Motor neuron (in vitro differentiated cells): ENCODE results near the gene EXOSC5. TPM values are rescaled to one million over a fixed set of nuclear protein-coding genes. Genes with fewer than 3 reads are reported as not detected.

ENCODE experiments used
- ATAC-seq, 8 experiments: fragments of 200-7000 bp; cut with Tn5 transposase; replicated peaks in 6 of 8; 2 replicates each; pipeline ENCODE4 v1.8.0; 2021; ENCODE audit warnings: mild to moderate bottlenecking in 8 of 8, moderate library complexity in 8 of 8
- H3K27ac ChIP-seq, 2 donors: fragments of 250-450 bp; sonication (Bioruptor Pico); 2 replicates each; pipeline ENCODE4 v1.9.0; 2021; ENCODE audit warnings: antibody characterized with exemption in 2 of 2, mild to moderate bottlenecking in 2 of 2, moderate library complexity in 1 of 2
- H3K4me1 ChIP-seq, 2 donors: fragments of 250-450 bp; sonication (Bioruptor Pico); replicated peaks in 1 of 2; 2 replicates each; pipeline ENCODE4 v1.6.1; 2021; ENCODE audit warnings: antibody characterized with exemption in 2 of 2, mild to moderate bottlenecking in 2 of 2, moderate library complexity in 1 of 2
- H3K4me3 ChIP-seq, 5 donors: fragments of 250-450 bp; sonication (Bioruptor Pico); 2 replicates each; pipeline ENCODE4 v1.9.0; 2021; ENCODE audit warnings: antibody characterized with exemption in 5 of 5, mild to moderate bottlenecking in 5 of 5, moderate library complexity in 4 of 5
- WGBS, 10 experiments: fragments of 450-650 bp; shearing (Covaris generic); methylation state at CpG; one replicate each; pipeline ENCODE4 v1.0.0; 2022; 5-methylcytosine and 5-hydroxymethylcytosine counted together
- in situ Hi-C, 9 experiments: fragments of 400-800 bp; cut with MboI; loops; one replicate each; pipeline ENCODE4 v1.15.0; 2021; ENCODE audit warnings: low sequenced_read_pairs in 9 of 9, low pct_unique_long_range_greater_than_20kb in 2 of 9; ENCODE audit not compliant: unreplicated experiment in 9 of 9
- total RNA-seq, 8 experiments: library from RNA; unstranded; fragments of 300-600 nt; gene quantifications; 2 replicates each; pipeline versions ENCODE4 v1.2.3 to v1.2.4, GENCODE V29; 2022

The EXOSC5 gene
- total RNA-seq, 8 experiments from 2014 or later: 14.9 to 61.8 (median 35.6) TPM

GRCh38 chr19:41422955-41423354 lies 25.8 kb upstream of the EXOSC5 start:
- Histone ChIP-seq H3K4me3 (no peak overlapping the region), H3K27ac (no peak overlapping the region), H3K4me1 (peaks cover 10 to 15% of the 10 kb centered on the region in 2 donors)
- no CpG with 5 or more reads among the region's 12 CpGs for WGBS, 10 experiments
- ATAC-seq: no peak
- in situ Hi-C loops: no loop called here

GRCh38 chr19:41422456-41422855 lies 25.3 kb upstream of the EXOSC5 start:
- H3K4me1 ChIP-seq: peaks cover 6 to 10% of the 10 kb centered on the region in 2 donors
- in situ Hi-C loops: no loop called here
- no peak for ATAC-seq
- WGBS, 10 experiments: 88 to 100% (median 95%) methylated on average over 2 to 11 of the region's 18 CpGs; no CpG with 5 or more reads in 6 of the 10 experiments
- no peak overlapping the region for H3K27ac ChIP-seq
- H3K4me3 ChIP-seq: no peak overlapping the region

GRCh38 chr19:41421973-41422372 lies 24.8 kb upstream of the EXOSC5 start:
- H3K4me3 ChIP-seq: no peak overlapping the region
- in situ Hi-C loops: no loop called here
- no peak overlapping the region for H3K27ac ChIP-seq
- 88 to 100% (median 94%) methylated on average over 2 to 6 of the region's 20 CpGs; no CpG with 5 or more reads in 6 of the 10 experiments for WGBS, 10 experiments
- no peak for ATAC-seq
- H3K4me1 ChIP-seq: peaks cover 3 to 7% of the 10 kb centered on the region in 2 donors

- ATAC-seq: peak in 3 of 8 experiments; percentile 5 to 21 (median 11)
- Histone ChIP-seq H3K4me3 (no peak overlapping the region), H3K27ac (no peak overlapping the region), H3K4me1 (peaks cover 0 to under 1% of the 10 kb centered on the region in 2 donors)
- in situ Hi-C loops: no loop called here
- WGBS, 10 experiments: 83% methylated on average over 4 of the region's 6 CpGs; no CpG with 5 or more reads in 9 of the 10 experiments
These were observed 24.2 kb upstream of the EXOSC5 start for GRCh38 chr19:41421314-41421713.

GRCh38 chr19:41420101-41420880 lies 23.1 kb upstream of the EXOSC5 start:
- Histone ChIP-seq H3K4me1 (no peaks in the 10 kb centered on the region), H3K27ac (no peak overlapping the region), H3K4me3 (no peak overlapping the region)
- no peak for ATAC-seq
- in situ Hi-C loops: no loop called here
- 53 to 93% (median 82%) methylated on average over 3 to 5 of the region's 8 CpGs; no CpG with 5 or more reads in 4 of the 10 experiments for WGBS, 10 experiments

GRCh38 chr19:41416194-41416674 lies 19.1 kb upstream of the EXOSC5 start:
- Histone ChIP-seq H3K27ac (no peak overlapping the region), H3K4me3 (no peak overlapping the region), H3K4me1 (no peaks in the 10 kb centered on the region)
- in situ Hi-C loops: no loop called here
- ATAC-seq: no peak
- 94 to 100% (median 100%) methylated on average over 1 to 6 of the region's 12 CpGs; no CpG with 5 or more reads in 5 of the 10 experiments for WGBS, 10 experiments

- H3K4me1 ChIP-seq: no peaks in the 10 kb centered on the region
- in situ Hi-C loops: no loop called here
- no peak for ATAC-seq
- WGBS, 10 experiments: 60 to 100% (median 100%) methylated on average over 1 to 5 of the region's 9 CpGs; no CpG with 5 or more reads in 6 of the 10 experiments
- H3K4me3 ChIP-seq: no peak overlapping the region
- no peak overlapping the region for H3K27ac ChIP-seq
These were observed 18.0 kb upstream of the EXOSC5 start for GRCh38 chr19:41415154-41415571.

GRCh38 chr19:41414461-41414860 lies 17.3 kb upstream of the EXOSC5 start:
- ATAC-seq: no peak
- in situ Hi-C loops: no loop called here
- Histone ChIP-seq H3K27ac (no peak overlapping the region), H3K4me1 (no peaks in the 10 kb centered on the region), H3K4me3 (no peak overlapping the region)
- WGBS, 10 experiments: 60 to 100% (median 87%) methylated on average over 1 to 7 of the region's 9 CpGs; no CpG with 5 or more reads in 3 of the 10 experiments

- WGBS, 10 experiments: 73 to 100% (median 100%) methylated on average over 5 to 8 of the region's 10 CpGs; no CpG with 5 or more reads in 7 of the 10 experiments
- H3K4me3 ChIP-seq: no peak overlapping the region
- H3K27ac ChIP-seq: no peak overlapping the region
- no peak for ATAC-seq
- in situ Hi-C loops: no loop called here
- no peaks in the 10 kb centered on the region for H3K4me1 ChIP-seq
These were observed 16.8 kb upstream of the EXOSC5 start for GRCh38 chr19:41413947-41414346.

GRCh38 chr19:41412953-41413352 lies 15.8 kb upstream of the EXOSC5 start:
- in situ Hi-C loops: no loop called here
- 95 to 100% (median 100%) methylated on average over 1 to 3 of the region's 5 CpGs; no CpG with 5 or more reads in 6 of the 10 experiments for WGBS, 10 experiments
- Histone ChIP-seq H3K4me1 (no peaks in the 10 kb centered on the region), H3K27ac (no peak overlapping the region), H3K4me3 (no peak overlapping the region)
- no peak for ATAC-seq

GRCh38 chr19:41411968-41412265 lies 14.8 kb upstream of the EXOSC5 start:
- peak in 3 of 8 experiments; percentile 25 to 42 (median 38) for ATAC-seq
- in situ Hi-C loops: no loop called here
- 40 to 100% (median 86%) methylated on average over 1 to 9 of the region's 11 CpGs; no CpG with 5 or more reads in 2 of the 10 experiments for WGBS, 10 experiments

GRCh38 chr19:41411100-41411967 lies 14.2 kb upstream of the EXOSC5 start:
- H3K4me1 ChIP-seq: no peaks in the 10 kb centered on the region
- in situ Hi-C loops: no loop called here
- no peak overlapping the region for H3K4me3 ChIP-seq
- peak in 3 of 8 experiments; percentile 57 to 88 (median 75) for ATAC-seq
- WGBS, 10 experiments: 0 to 60% (median 41%) methylated on average over 1 to 3 of the region's 9 CpGs; no CpG with 5 or more reads in 4 of the 10 experiments
- H3K27ac ChIP-seq: no peak overlapping the region

More at GRCh38 chr19:41411968-41412265, 14.8 kb upstream of the EXOSC5 start:
- no peaks in the 10 kb centered on the region for H3K4me1 ChIP-seq
- H3K4me3 ChIP-seq: no peak overlapping the region
- no peak overlapping the region for H3K27ac ChIP-seq
